ENCODE measurements around the gene TENM3.

Gene TENM3

GRCh38 chr4:182619660-182620059, 376.5 kb downstream of the TENM3 start:
- DNase-seq (ENCODE audit: low read depth in 2 of 2), result no peak

DNA sequence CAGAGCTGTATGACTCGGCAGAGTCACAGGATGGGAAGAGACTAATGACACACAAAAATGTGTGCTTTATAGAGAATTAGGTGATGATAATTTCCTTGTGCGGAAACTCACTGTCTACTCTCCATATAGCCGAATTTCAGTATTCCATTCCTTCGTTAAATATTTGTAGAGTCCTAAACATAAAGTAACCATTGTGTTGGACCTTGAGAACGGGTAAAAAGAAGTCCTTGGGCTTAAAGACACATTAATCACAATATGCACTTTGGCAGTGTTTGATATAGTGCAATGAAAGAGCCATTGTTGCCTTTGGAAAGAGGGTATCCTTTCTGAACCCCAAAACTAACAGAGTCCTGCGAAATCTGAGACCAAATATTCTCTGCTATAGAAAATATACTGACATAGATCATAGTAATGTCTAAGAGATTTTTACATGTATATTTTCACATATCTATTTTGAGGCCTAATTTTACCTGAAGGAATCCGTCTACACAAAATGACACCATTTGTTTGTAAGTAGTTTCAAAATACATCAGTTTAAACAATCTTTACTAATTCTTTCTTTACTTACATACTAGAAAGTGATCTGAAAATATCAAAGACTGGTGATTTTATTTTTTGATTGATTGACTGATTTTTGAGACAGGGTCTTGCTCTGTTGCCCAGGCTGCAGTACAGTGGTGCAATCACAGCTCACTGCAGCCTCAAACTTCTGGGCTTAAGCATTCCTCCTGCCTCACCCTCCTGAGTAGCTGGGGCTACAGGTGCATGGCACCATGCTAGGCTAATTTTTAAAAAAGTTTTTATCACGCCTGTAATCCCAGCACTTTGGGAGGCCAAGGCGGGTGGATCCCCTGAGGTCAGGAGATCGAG, 377.1 kb downstream of the TENM3 start:
- DNase-seq (ENCODE audit: low read depth in 2 of 2), result no peak

DNA sequence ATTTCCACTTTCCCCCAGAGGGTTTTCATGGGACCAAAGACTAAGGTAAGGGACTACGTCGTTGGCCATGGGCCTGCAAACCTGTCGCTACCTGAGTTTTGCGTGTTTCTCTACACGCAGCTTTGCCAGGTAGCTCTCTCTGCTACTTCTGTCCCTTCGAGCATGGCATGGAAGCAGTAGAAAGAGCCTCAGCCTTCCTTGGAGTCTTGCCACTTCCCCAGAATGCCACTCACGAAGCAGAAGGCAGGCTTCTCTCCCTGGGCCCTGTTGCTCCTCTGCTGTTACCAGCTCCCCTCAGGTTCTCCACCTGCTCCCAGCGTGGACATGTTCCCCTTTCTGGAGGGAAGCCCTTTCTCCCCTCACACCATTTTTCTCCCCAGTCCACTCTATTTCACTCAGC, 381.1 kb downstream of the TENM3 start:
- no peak for DNase-seq (ENCODE audit: low read depth in 2 of 2)

- DNase-seq (ENCODE audit: low read depth in 2 of 2), result no peak
These were observed 382.0 kb downstream of the TENM3 start for GRCh38 chr4:182625193-182625592.

DNA sequence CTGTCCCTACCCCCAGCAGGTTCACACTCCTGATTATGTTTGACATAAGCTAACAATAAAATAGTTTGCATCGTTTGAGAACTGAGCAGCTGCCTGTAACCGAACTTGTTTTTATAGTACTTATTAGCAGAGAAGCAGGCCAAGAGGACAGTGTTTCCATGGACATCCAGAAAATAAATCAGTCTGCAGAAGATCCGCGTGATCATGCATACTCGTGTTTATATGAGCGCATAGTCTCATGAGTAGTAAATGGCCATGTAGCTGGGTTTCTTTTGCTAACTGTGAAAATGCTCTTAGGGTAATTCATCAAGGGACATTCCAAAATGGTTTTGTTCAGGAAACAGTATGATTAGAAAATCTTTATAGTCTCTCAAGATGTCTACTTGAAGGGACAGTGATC, 384.8 kb downstream of the TENM3 start:
- DNase-seq (ENCODE audit: low read depth in 2 of 2), result no peak

- no peak for DNase-seq (ENCODE audit: low read depth in 2 of 2)
These were observed 385.3 kb downstream of the TENM3 start for GRCh38 chr4:182628544-182628943.

DNA sequence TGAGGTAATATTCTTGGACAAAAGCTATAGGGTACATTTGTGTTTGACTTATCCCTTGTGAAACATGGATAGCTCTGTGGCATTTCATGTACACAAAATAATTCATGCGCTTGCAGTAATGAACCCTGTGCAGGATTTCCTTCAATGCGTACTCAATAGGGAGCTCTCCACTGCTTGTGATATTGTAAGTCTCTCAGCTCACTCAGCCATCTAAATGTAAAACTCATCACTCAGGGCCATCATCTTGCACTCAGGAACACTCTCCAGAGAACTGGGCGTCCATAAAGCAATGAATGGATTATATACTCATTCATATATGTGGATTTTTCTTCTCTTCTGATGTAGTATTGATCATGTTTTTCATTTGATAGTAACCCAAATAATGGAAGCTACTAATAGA, 385.9 kb downstream of the TENM3 start:
- no peak for DNase-seq (ENCODE audit: low read depth in 2 of 2)

- no peak for DNase-seq (ENCODE audit: low read depth in 2 of 2)
These were observed 397.3 kb downstream of the TENM3 start for GRCh38 chr4:182640491-182640890.

GRCh38 chr4:182640932-182641331, 397.7 kb downstream of the TENM3 start:
- no peak for DNase-seq (ENCODE audit: low read depth in 2 of 2)

GRCh38 chr4:182642831-182643230, 399.6 kb downstream of the TENM3 start:
- no peak for DNase-seq (ENCODE audit: low read depth in 2 of 2)

GRCh38 chr4:182643801-182644682, 400.8 kb downstream of the TENM3 start:
- DNase-seq (ENCODE audit: low read depth in 2 of 2), result no peak

- DNase-seq (ENCODE audit: low read depth in 2 of 2), result no peak
These were observed 401.5 kb downstream of the TENM3 start for GRCh38 chr4:182644683-182645050.

DNA sequence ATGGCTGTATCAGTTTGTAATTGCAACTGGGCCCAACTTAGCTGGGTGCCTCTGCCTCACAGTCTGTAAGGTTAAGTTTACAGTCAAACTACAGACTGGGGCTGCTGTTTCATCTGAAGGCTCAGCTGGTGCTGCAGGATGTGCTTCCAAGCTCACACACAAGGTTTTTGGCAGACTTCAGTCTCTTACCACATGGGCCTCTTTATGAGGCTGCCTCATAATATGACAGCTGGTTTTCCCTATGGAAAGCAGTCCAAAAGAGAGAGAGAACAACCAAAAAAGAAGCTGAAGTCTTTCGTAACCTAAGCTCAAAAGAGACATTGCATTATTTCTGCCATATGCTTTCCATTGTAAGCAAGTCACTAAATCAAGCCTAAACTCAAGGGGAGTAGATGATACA, 402.3 kb downstream of the TENM3 start:
- no peak for DNase-seq (ENCODE audit: low read depth in 2 of 2)

GRCh38 chr4:182647646-182648300, 404.6 kb downstream of the TENM3 start:
- DNase-seq (ENCODE audit: low read depth in 2 of 2), result no peak

DNA sequence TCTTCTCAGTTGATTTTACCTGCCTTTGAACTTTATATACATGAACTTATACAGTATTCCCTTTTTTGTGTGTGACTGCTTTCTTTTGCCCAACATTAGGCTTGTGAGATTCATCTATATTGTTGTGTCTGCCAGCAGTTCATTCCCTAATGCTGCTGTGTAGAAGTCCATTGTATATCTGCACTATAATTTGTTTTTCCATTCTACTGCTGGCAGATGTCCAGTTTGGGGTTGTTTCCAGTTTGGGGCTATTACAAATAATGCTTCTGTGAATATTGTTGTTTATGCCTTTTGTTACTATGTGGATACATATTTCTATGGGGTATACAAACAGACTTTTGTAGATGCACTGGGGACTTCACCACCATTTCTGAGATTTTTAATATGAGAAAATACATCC, 405.6 kb downstream of the TENM3 start:
- no peak for DNase-seq (ENCODE audit: low read depth in 2 of 2)

- DNase-seq (ENCODE audit: low read depth in 2 of 2), result no peak
These were observed 406.7 kb downstream of the TENM3 start for GRCh38 chr4:182649698-182650477.

- no peak for DNase-seq (ENCODE audit: low read depth in 2 of 2)
These were observed 410.4 kb downstream of the TENM3 start for GRCh38 chr4:182653596-182653995.

DNA sequence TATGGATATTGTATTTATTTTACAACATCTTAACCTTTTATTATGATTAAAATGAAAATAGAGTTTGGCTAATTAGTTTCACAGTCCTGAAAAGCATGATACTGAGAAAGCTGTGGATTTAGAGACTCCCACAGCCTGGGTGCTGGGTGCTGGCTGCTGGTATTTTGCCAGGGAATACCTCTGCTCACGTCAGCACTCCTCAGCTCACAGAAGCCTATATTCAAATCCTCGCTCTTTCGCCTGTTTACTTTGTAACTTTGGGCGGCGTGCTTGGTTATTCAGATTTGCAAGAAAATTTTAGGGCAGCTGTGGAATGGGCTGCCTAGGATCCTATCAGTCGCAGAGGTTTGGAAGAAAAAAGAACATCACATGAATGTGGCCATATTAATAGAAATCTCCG, 412.1 kb downstream of the TENM3 start:
- no peak for DNase-seq (ENCODE audit: low read depth in 2 of 2)

DNA sequence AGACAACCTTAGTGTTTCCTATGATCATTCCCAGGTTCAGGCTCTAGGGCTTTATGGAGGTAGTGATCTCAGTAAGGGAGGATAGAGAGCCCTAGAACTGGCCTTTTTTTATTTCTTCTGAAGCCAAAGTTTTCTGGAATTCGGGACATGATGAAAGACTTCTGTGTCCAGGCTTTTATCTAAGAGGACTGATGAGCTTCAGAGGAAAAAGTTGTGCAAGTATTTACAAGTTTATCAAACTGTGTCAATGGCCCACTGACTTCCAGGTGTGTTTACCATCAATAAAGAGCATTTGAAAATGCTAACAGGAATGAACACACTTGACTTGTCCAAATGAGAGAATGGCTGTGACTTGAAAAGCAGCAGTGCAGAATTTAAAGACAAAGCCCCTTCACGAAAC, 419.3 kb downstream of the TENM3 start:
- no peak for DNase-seq (ENCODE audit: low read depth in 2 of 2)

DNA sequence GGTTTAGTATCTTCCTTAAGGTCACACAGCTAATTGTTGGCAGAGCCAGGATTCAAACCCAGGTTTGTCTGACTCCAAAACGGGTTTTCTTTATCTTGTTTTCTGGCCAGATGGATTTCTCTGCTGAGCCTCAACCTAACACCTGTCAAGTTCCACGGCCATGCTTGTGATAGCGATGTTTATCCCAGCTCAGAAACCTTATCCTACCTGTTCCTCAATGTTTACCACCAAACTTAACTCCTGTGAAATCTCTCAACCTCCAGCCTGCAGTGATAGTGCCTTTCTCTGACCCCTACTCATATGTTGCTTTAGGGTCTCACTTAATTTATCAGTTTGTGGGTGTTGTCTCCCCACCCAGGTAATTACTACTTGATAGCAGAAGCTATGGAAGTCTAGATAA, 428.0 kb downstream of the TENM3 start:
- DNase-seq (ENCODE audit: low read depth in 2 of 2), result no peak

- no peak for DNase-seq (ENCODE audit: low read depth in 2 of 2)
These were observed 428.5 kb downstream of the TENM3 start for GRCh38 chr4:182671749-182672148.

GRCh38 chr4:182678590-182678989, 435.4 kb downstream of the TENM3 start:
- DNase-seq (ENCODE audit: low read depth in 2 of 2), result no peak
